ENCODE data around the gene GALP.
"Not testable (repeated sequence)": the region's sequence is repeated elsewhere in the genome, so short reads cannot be mapped to it uniquely, and the experiment has no call there.

Gene GALP

GRCh38 chr19:56148096-56148495 is 27.7 kb upstream of the GALP start:
- DNase-seq (ENCODE audit: low read depth in 1 of 2, low spot score in 1 of 2) = no peak

GRCh38 chr19:56148955-56149655 is 26.7 kb upstream of the GALP start:
- DNase-seq (ENCODE audit: low read depth in 1 of 2, low spot score in 1 of 2) = not testable (repeated sequence)

- no peak for DNase-seq (ENCODE audit: low read depth in 1 of 2, low spot score in 1 of 2)
These were observed 26.2 kb upstream of the GALP start for GRCh38 chr19:56149656-56150038.

- DNase-seq (ENCODE audit: low read depth in 1 of 2, low spot score in 1 of 2) = no peak
These were observed 25.4 kb upstream of the GALP start for GRCh38 chr19:56150358-56150757.

GRCh38 chr19:56152644-56153043 is 23.2 kb upstream of the GALP start:
- no peak for DNase-seq (ENCODE audit: low read depth in 1 of 2, low spot score in 1 of 2)

- DNase-seq (ENCODE audit: low read depth in 1 of 2, low spot score in 1 of 2) = no peak
These were observed 22.3 kb upstream of the GALP start for GRCh38 chr19:56153507-56153906.

- DNase-seq (ENCODE audit: low read depth in 1 of 2, low spot score in 1 of 2) = no peak
These were observed 20.6 kb upstream of the GALP start for GRCh38 chr19:56155124-56155687.

GRCh38 chr19:56156768-56157167 is 19.0 kb upstream of the GALP start:
- no peak for DNase-seq (ENCODE audit: low read depth in 1 of 2, low spot score in 1 of 2)

GRCh38 chr19:56158170-56158757 is 17.5 kb upstream of the GALP start:
- no peak for DNase-seq (ENCODE audit: low read depth in 1 of 2, low spot score in 1 of 2)

- no peak for DNase-seq (ENCODE audit: low read depth in 1 of 2, low spot score in 1 of 2)
These were observed 16.7 kb upstream of the GALP start for GRCh38 chr19:56159009-56159559.

GRCh38 chr19:56159622-56160271 is 16.1 kb upstream of the GALP start:
- DNase-seq (ENCODE audit: low read depth in 1 of 2, low spot score in 1 of 2) = no peak

GRCh38 chr19:56161534-56161933 is 14.3 kb upstream of the GALP start:
- DNase-seq (ENCODE audit: low read depth in 1 of 2, low spot score in 1 of 2) = no peak

- no peak for DNase-seq (ENCODE audit: low read depth in 1 of 2, low spot score in 1 of 2)
These were observed 13.6 kb upstream of the GALP start for GRCh38 chr19:56162258-56162657.

- no peak for DNase-seq (ENCODE audit: low read depth in 1 of 2, low spot score in 1 of 2)
These were observed 12.7 kb upstream of the GALP start for GRCh38 chr19:56163097-56163496.

GRCh38 chr19:56167064-56167578 is 8.7 kb upstream of the GALP start:
- DNase-seq (ENCODE audit: low read depth in 1 of 2, low spot score in 1 of 2) = no peak

GRCh38 chr19:56170261-56170660 is 5.5 kb upstream of the GALP start:
- no peak for DNase-seq (ENCODE audit: low read depth in 1 of 2, low spot score in 1 of 2)

- no peak for DNase-seq (ENCODE audit: low read depth in 1 of 2, low spot score in 1 of 2)
These were observed 1.7 kb upstream of the GALP start for GRCh38 chr19:56174086-56174485.

- DNase-seq (ENCODE audit: low read depth in 1 of 2, low spot score in 1 of 2) = no peak
These were observed 1.3 kb upstream of the GALP start for GRCh38 chr19:56174550-56174949.

GRCh38 chr19:56176310-56176709 is 502 bp downstream of the GALP start:
- DNase-seq (ENCODE audit: low read depth in 1 of 2, low spot score in 1 of 2) = not testable (repeated sequence)

- no peak for DNase-seq (ENCODE audit: low read depth in 1 of 2, low spot score in 1 of 2)
These were observed 1.1 kb downstream of the GALP start for GRCh38 chr19:56176881-56177280.

GRCh38 chr19:56177564-56178243 is 1.9 kb downstream of the GALP start:
- no peak for DNase-seq (ENCODE audit: low read depth in 1 of 2, low spot score in 1 of 2)

Measured in activated T-helper 1 cell treated with anti-CD3 and anti-CD28 coated beads, Interleukin-2, amount 50 U/mL, for 16 hours (primary cell).